Keratinocyte (primary cell): ENCODE results near the gene EDC3. TPM values are rescaled to one million over a fixed set of nuclear protein-coding genes. Genes with fewer than 3 reads are reported as not detected.

Source experiments
- DNase-seq: peaks from one replicate; pipeline ENCODE4 v3.0.0-alpha.2; 2011; ENCODE audit warnings: low read depth, missing footprints, low spot score
- FAIRE-seq: peaks from 2 replicates; lab custom pipeline; 2011; peaks lifted over from hg19 to GRCh38; lab: Jason Lieb, UNC
- H2AFZ ChIP-seq: 2 replicates; pipeline ENCODE4 v1.6.0; 2012; ENCODE audit warnings: low read length, control low read depth, inconsistent platforms; ENCODE audit not compliant: control insufficient read depth
- H3K27ac ChIP-seq: 2 replicates; pipeline ENCODE4 v1.5.1; 2011; ENCODE audit warnings: low read length; ENCODE audit not compliant: control insufficient read depth, insufficient read depth
- H3K27me3 ChIP-seq: 3 replicates; pipeline ENCODE4 v1.6.0; 2011; ENCODE audit warnings: low read length; ENCODE audit not compliant: control insufficient read depth, insufficient read depth; ENCODE audit errors: extremely low read depth
- H3K36me3 ChIP-seq, 2 experiments: 2 replicates in 1 of 2; 3 replicates in 1 of 2; pipeline ENCODE4 v1.5.1; 2011; ENCODE audit warnings: low read length in 2 of 2, mild to moderate bottlenecking in 1 of 2; ENCODE audit not compliant: control insufficient read depth in 2 of 2, insufficient read depth in 2 of 2; ENCODE audit errors: extremely low read depth in 1 of 2
- H3K4me1 ChIP-seq: 3 replicates; pipeline ENCODE4 v1.5.1; 2011; ENCODE audit warnings: low read length; ENCODE audit not compliant: control insufficient read depth, insufficient read depth; ENCODE audit errors: extremely low read depth
- H3K4me2 ChIP-seq: 3 replicates; pipeline ENCODE4 v1.6.0; 2011; ENCODE audit warnings: low read depth, low read length; ENCODE audit not compliant: control insufficient read depth, insufficient read depth; ENCODE audit errors: extremely low read depth
- H3K4me3 ChIP-seq, 3 experiments: fragments of 200-600 bp in 1 of 3; sonication (generic) in 1 of 3; 2 replicates in 2 of 3; 3 replicates in 1 of 3; pipeline ENCODE4 v1.5.1; 2011 to 2016; ENCODE audit warnings: low read length in 3 of 3, mild to moderate bottlenecking in 3 of 3, control low read depth in 2 of 3, inconsistent platforms in 1 of 3, low read depth in 1 of 3, mixed read lengths in 1 of 3, mixed run types in 1 of 3, moderate library complexity in 1 of 3; ENCODE audit not compliant: control insufficient read depth in 2 of 3, insufficient read depth in 2 of 3; ENCODE audit errors: extremely low read depth in 1 of 3
- H3K79me2 ChIP-seq: 2 replicates; pipeline ENCODE4 v1.6.0; 2012; ENCODE audit warnings: low read length; ENCODE audit not compliant: control insufficient read depth, insufficient read depth
- H3K9ac ChIP-seq: 3 replicates; pipeline ENCODE4 v1.6.0; 2011; ENCODE audit warnings: low read length; ENCODE audit not compliant: control insufficient read depth, insufficient read depth; ENCODE audit errors: extremely low read depth
- H3K9me1 ChIP-seq: 3 replicates; pipeline ENCODE4 v1.6.0; 2011; ENCODE audit warnings: low read length; ENCODE audit not compliant: control insufficient read depth, insufficient read depth; ENCODE audit errors: extremely low read depth
- H3K9me3 ChIP-seq: 2 replicates; pipeline ENCODE4 v1.5.1; 2012; ENCODE audit warnings: low read depth, low read length; ENCODE audit not compliant: control insufficient read depth
- H4K20me1 ChIP-seq: 3 replicates; pipeline ENCODE4 v1.6.0; 2011; ENCODE audit warnings: low read length; ENCODE audit not compliant: control insufficient read depth, insufficient read depth; ENCODE audit errors: extremely low read depth
- EZH2 ChIP-seq: IDR thresholded peaks from one replicate; pipeline ENCODE4 v1.6.1; 2012; ENCODE audit warnings: inconsistent platforms, mild to moderate bottlenecking, low read length, moderate library complexity
- dilution Hi-C: fragments of 300-500 bp; cut with MboI; formaldehyde crosslinking; loops from one replicate; pipeline ENCODE4 v1.7.0; 2020; ENCODE audit warnings: low sequenced_read_pairs; ENCODE audit not compliant: extremely low pct_ligation_motif_present
- polyA plus RNA-seq, 5 experiments: library from polyadenylated mRNA; depleted of rRNA in 3 of 5; stranded (reverse) in 3 of 5; stranded (forward) in 1 of 5; unstranded in 1 of 5; fragments of >200 nt; gene quantifications; 1 replicate in 1 of 5; 2 replicates in 3 of 5; 3 replicates in 1 of 5; pipeline versions ENCODE4 v1.2.1 to v1.2.3, GENCODE V29; 2011 to 2012; ENCODE audit warnings: missing spikeins in 2 of 5, low read depth in 1 of 5, low replicate concordance in 1 of 5
- TF ChIP-seq, protein P1 (sequence below), 3 experiments: IDR thresholded peaks in 1 of 3; conservative IDR thresholded peaks in 1 of 3; optimal IDR thresholded peaks in 1 of 3; 2 replicates in 2 of 3; 3 replicates in 1 of 3; pipeline versions ENCODE3 to v1.5.1; 2011; ENCODE audit warnings: low read length in 3 of 3, mild to moderate bottlenecking in 3 of 3, moderate library complexity in 2 of 3, control low read depth in 1 of 3, inconsistent platforms in 1 of 3; ENCODE audit not compliant: insufficient read depth in 2 of 3; ENCODE audit errors: extremely low read depth in 1 of 3

Gene EDC3
- polyA plus RNA-seq, 1 donor (not counting 4 experiments of a cell fraction or from before 2014, with no cell fraction given): 33.6 TPM

GRCh38 chr15:74627766-74628165 is 68.1 kb downstream of the EDC3 start:
- Histone ChIP-seq H3K9me3 (no peaks in the 10 kb centered on the region), H3K4me3 (no peak overlapping the region), H2AFZ (no peak overlapping the region), H3K9me1 (no peaks in the 10 kb centered on the region), H3K79me2 (peaks cover 8% of the 10 kb centered on the region), H3K27me3 (no peaks in the 10 kb centered on the region), H3K27ac (no peak overlapping the region), H3K4me2 (no peak overlapping the region), H3K9ac (no peak overlapping the region), H4K20me1 (peaks cover 14% of the 10 kb centered on the region), H3K4me1 (no peaks in the 10 kb centered on the region), H3K36me3 (peaks cover 67 to 81% of the 10 kb centered on the region in 2 experiments)
- dilution Hi-C loops: no loop called here
- FAIRE-seq: no peak
- DNase-seq: no peak
- TF ChIP-seq, protein P1, sequence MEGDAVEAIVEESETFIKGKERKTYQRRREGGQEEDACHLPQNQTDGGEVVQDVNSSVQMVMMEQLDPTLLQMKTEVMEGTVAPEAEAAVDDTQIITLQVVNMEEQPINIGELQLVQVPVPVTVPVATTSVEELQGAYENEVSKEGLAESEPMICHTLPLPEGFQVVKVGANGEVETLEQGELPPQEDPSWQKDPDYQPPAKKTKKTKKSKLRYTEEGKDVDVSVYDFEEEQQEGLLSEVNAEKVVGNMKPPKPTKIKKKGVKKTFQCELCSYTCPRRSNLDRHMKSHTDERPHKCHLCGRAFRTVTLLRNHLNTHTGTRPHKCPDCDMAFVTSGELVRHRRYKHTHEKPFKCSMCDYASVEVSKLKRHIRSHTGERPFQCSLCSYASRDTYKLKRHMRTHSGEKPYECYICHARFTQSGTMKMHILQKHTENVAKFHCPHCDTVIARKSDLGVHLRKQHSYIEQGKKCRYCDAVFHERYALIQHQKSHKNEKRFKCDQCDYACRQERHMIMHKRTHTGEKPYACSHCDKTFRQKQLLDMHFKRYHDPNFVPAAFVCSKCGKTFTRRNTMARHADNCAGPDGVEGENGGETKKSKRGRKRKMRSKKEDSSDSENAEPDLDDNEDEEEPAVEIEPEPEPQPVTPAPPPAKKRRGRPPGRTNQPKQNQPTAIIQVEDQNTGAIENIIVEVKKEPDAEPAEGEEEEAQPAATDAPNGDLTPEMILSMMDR (optimal IDR thresholded peaks at IDR 0.05 in 1 of 3, IDR thresholded peaks at IDR 0.05 in 1 of 3, conservative IDR thresholded peaks at IDR 0.05 in 1 of 3; ENCODE audit: extremely low read depth in 1 of 3, insufficient read depth in 2 of 3, low read length in 3 of 3): no peak
- TF ChIP-seq EZH2: no peak

DNA sequence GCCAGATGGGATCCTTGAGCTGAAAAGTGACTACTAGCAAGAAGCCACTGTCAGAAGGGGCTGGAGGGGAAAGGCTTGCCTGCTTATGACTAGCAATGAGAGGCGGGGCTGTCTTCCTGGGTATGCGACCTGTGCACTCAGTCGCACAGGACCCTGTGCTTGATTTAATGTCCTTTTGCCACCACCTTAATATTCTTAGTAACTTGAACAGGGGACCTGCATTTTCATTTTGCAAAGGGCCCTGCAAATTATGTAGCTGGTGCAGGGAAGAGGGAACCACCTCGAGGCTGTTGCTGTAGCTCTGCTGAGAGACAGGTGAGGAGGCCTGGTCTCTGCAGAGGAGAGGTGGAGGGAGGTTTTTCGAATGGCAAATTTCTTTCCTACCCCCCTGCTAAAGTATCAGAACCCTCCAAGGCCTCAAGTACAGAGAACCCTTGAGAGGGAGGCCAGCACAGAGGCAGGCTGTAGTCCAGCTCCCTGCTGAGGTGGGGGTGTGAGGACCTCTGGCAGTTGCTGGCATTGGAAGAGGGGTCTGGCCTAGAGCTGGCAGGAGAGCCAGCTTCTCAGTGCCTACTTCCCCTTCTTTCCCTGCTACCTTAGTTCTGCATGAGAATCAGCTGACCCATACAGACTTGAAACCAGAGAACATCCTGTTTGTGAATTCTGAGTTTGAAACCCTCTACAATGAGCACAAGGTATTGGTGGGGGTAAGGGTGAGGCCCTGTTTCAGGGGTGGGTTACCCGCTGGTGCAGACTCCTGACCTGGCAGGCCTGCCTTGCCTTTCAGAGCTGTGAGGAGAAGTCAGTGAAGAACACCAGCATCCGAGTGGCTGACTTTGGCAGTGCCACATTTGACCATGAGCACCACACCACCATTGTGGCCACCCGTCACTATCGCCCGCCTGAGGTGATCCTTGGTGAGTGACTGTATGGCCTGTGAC is 68.8 kb downstream of the EDC3 start:
- Histone ChIP-seq H3K27ac (no peak overlapping the region), H3K4me2 (no peak overlapping the region), H3K4me1 (no peaks in the 10 kb centered on the region), H3K4me3 (no peak overlapping the region), H3K9ac (no peak overlapping the region), H3K9me1 (no peaks in the 10 kb centered on the region), H3K79me2 (peaks cover 15% of the 10 kb centered on the region), H4K20me1 (peaks cover 16% of the 10 kb centered on the region), H3K36me3 (peaks cover 71 to 87% of the 10 kb centered on the region in 2 experiments), H3K9me3 (no peaks in the 10 kb centered on the region), H2AFZ (no peak overlapping the region), H3K27me3 (no peaks in the 10 kb centered on the region)
- DNase-seq (no peak), FAIRE-seq (no peak)
- dilution Hi-C loops: no loop called here
- no peak for TF ChIP-seq EZH2
- TF ChIP-seq, protein P1 (optimal IDR thresholded peaks at IDR 0.05 in 1 of 3, IDR thresholded peaks at IDR 0.05 in 1 of 3, conservative IDR thresholded peaks at IDR 0.05 in 1 of 3; ENCODE audit: extremely low read depth in 1 of 3, insufficient read depth in 2 of 3, low read length in 3 of 3): no peak
